ENCODE results near the gene GATAD2A. TPM values are rescaled to one million over a fixed set of nuclear protein-coding genes. Genes with fewer than 3 reads are reported as not detected.
A peak's percentile ranks its signal among the peaks of the same experiment; 100 is the strongest.

GATAD2A gene
- total and polyA plus RNA-seq, 9 of the 15 experiments (the other 6 are each of a cell fraction or from before 2014, with no cell fraction given) = 2.4 to 226 (median 44.2) TPM

GRCh38 chr19:19436137-19436691 is 30.7 kb downstream of the GATAD2A start:
- Histone ChIP-seq H3K27me3 (ENCODE audit: control insufficient read depth in 2 of 2, insufficient read depth in 2 of 2, low read length in 2 of 2) (no peaks in the 10 kb centered on the region), H4K20me1 (replicated peaks; ENCODE audit: control insufficient read depth, insufficient read depth, low read length) (peaks cover 49% of the 10 kb centered on the region), H3K9me1 (ENCODE audit: control insufficient read depth, insufficient read depth, low read length) (peaks cover 11% of the 10 kb centered on the region), H3K9me3 (replicated peaks; ENCODE audit: control insufficient read depth, insufficient read depth, low read depth, low read length) (no peaks in the 10 kb centered on the region), H3K4me3 (no peak overlapping the region), H3K79me2 (ENCODE audit: control insufficient read depth, insufficient read depth, low read length) (peaks cover 96% of the 10 kb centered on the region), H3K4me1 (replicated peaks in 1 of 2; ENCODE audit: control insufficient read depth in 2 of 2, insufficient read depth in 2 of 2, low read length in 2 of 2) (no peaks in the 10 kb centered on the region; a peak in 1 of 5 replicates), H3K4me2 (ENCODE audit: insufficient read depth, low read length) (no peak overlapping the region), H2AFZ (ENCODE audit: low read depth, low read length) (no peak overlapping the region), H3K27ac (ENCODE audit: extremely low read depth, low read depth, low read length) (no peak overlapping the region), H3K36me3 (ENCODE audit: control insufficient read depth, insufficient read depth, low read length) (peaks cover 68% of the 10 kb centered on the region; the same call in 2 of the 3 replicates), H3K9ac (ENCODE audit: insufficient read depth in 1 of 2, low read depth in 2 of 2, low read length in 2 of 2) (peak overlapping the region in 1 of 2 experiments; percentile 53; a peak in 1 of 4 replicates)
- DNase-seq (ENCODE audit: extremely low read depth in 1 of 4, low spot score in 3 of 4) = no peak
- intact Hi-C loops (cut with micrococcal nuclease) (no loop called here), in situ Hi-C loops (cut with MboI) (no loop called here)
- ChIA-PET POLR2A (interaction anchor here (0.6 to 2.0 kb wide), 5 partner anchors 10 to 1574 kb away, joined by 3 to 9 read pairs (median 4); no protein-coding TSS in a partner anchor), CTCF (ENCODE audit: low intra/inter-chr PET ratio) (no interaction called here)
- TF ChIP-seq STAT5A (IDR thresholded peaks at IDR 0.05; ENCODE audit: borderline replicate concordance, low read length) (no peak), ELF2 (CRISPR knock-in tag; IDR thresholded peaks at IDR 0.05) (no peak), HDAC6 (IDR thresholded peaks at IDR 0.05; ENCODE audit: low read depth, low read length) (no peak), ARID4B (CRISPR knock-in tag; IDR thresholded peaks at IDR 0.05) (no peak), CBX2 (IDR thresholded peaks at IDR 0.05; ENCODE audit: insufficient read depth, low read length, poor library complexity, severe bottlenecking) (no peak), ZSCAN32 (CRISPR knock-in tag; IDR thresholded peaks at IDR 0.05) (no peak), NONO (IDR thresholded peaks at IDR 0.05; ENCODE audit: low read depth in 2 of 2, low read length in 1 of 2) (no peak), ELK1 (CRISPR knock-in tag; IDR thresholded peaks at IDR 0.05) (no peak), CHD1 (IDR thresholded peaks at IDR 0.05; ENCODE audit: low read length) (no peak), CSDE1 (IDR thresholded peaks at IDR 0.05) (no peak), NR3C1 (CRISPR knock-in tag; IDR thresholded peaks at IDR 0.05) (no peak), ASH1L (IDR thresholded peaks at IDR 0.05; ENCODE audit: borderline replicate concordance, low read depth, partially characterized antibody) (no peak), DACH1 (IDR thresholded peaks at IDR 0.05; ENCODE audit: partially characterized antibody) (no peak)
- no peak for FAIRE-seq
- no TSS peak for BruUV-seq (replicated peaks)
- WGBS (ENCODE audit: insufficient coverage, low coverage, missing lambda C conversion rate) = 81% methylated on average over 9 of the region's 10 CpGs
- no peak for ATAC-seq
